ENCODE measurements around the gene GPR17. TPM values are rescaled to one million over a fixed set of nuclear protein-coding genes. Genes with fewer than 3 reads are reported as not detected.
A peak's percentile ranks its signal among the peaks of the same experiment; 100 is the strongest.

GPR17 gene
- total and polyA plus RNA-seq, 9 of the 15 experiments (the other 6 are each of a cell fraction or from before 2014, with no cell fraction given) = not detected

DNA sequence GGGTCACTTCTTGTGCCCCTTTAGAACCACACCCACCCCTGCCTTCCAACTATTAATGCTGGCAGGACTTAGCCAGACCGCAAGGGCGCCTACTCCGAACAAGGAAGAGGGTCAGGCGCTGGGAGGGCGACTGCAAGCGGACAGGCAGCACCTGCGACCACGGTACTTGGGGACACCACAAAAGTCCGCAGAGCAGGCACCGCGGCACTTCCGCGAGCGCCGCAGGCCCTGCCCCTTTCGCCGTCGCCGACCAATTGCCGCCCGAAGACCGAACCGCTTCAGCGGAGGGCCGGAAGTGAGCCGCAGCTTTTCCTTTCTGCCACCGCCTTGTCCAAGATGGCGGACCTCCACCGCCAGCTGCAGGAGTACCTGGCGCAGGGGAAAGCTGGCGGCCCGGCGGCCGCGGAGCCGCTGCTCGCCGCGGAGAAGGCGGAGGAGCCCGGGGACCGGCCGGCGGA lies 55.3 kb downstream of the GPR17 start, which contains the start of gene SFT2D3 (continued):
- TF ChIP-seq, protein P1, sequence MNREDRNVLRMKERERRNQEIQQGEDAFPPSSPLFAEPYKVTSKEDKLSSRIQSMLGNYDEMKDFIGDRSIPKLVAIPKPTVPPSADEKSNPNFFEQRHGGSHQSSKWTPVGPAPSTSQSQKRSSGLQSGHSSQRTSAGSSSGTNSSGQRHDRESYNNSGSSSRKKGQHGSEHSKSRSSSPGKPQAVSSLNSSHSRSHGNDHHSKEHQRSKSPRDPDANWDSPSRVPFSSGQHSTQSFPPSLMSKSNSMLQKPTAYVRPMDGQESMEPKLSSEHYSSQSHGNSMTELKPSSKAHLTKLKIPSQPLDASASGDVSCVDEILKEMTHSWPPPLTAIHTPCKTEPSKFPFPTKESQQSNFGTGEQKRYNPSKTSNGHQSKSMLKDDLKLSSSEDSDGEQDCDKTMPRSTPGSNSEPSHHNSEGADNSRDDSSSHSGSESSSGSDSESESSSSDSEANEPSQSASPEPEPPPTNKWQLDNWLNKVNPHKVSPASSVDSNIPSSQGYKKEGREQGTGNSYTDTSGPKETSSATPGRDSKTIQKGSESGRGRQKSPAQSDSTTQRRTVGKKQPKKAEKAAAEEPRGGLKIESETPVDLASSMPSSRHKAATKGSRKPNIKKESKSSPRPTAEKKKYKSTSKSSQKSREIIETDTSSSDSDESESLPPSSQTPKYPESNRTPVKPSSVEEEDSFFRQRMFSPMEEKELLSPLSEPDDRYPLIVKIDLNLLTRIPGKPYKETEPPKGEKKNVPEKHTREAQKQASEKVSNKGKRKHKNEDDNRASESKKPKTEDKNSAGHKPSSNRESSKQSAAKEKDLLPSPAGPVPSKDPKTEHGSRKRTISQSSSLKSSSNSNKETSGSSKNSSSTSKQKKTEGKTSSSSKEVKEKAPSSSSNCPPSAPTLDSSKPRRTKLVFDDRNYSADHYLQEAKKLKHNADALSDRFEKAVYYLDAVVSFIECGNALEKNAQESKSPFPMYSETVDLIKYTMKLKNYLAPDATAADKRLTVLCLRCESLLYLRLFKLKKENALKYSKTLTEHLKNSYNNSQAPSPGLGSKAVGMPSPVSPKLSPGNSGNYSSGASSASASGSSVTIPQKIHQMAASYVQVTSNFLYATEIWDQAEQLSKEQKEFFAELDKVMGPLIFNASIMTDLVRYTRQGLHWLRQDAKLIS (CRISPR knock-in tag; IDR thresholded peaks at IDR 0.05) = peak; percentile 96
- no peak for TF ChIP-seq ZHX1 (conservative IDR thresholded peaks at IDR 0.05; ENCODE audit: low read length)
- TF ChIP-seq TCFL5 (CRISPR knock-in tag; conservative IDR thresholded peaks at IDR 0.05) = no peak
- no peak for TF ChIP-seq ZNF644 (tag; IDR thresholded peaks at IDR 0.05; ENCODE audit: low read depth)
- peak; percentile 74; the same call in 1 of the 2 replicates for TF ChIP-seq CAMTA2 (CRISPR knock-in tag; conservative IDR thresholded peaks at IDR 0.05)
- no peak for TF ChIP-seq SRSF9 (IDR thresholded peaks at IDR 0.05; ENCODE audit: borderline replicate concordance, low read depth, low read length)
- TF ChIP-seq TAL1 (IDR thresholded peaks at IDR 0.05) = no peak
- TF ChIP-seq POLR2AphosphoS2 (IDR thresholded peaks at IDR 0.05; ENCODE audit: low read length) = no peak; the same call in none of the 2 replicates
- no peak for TF ChIP-seq RERE (CRISPR knock-in tag; IDR thresholded peaks at IDR 0.05; ENCODE audit: borderline replicate concordance)
- TF ChIP-seq FOXM1 (IDR thresholded peaks at IDR 0.05; ENCODE audit: low read depth) = no peak
- TF ChIP-seq FOXM1 (CRISPR knock-in tag; IDR thresholded peaks at IDR 0.05; ENCODE audit: low read depth) = no peak
- peak; percentile 81; the same call in 1 of the 2 replicates for TF ChIP-seq ETV5 (CRISPR knock-in tag; IDR thresholded peaks at IDR 0.05; ENCODE audit: low read depth)
- no peak for TF ChIP-seq GABPB2 (CRISPR knock-in tag; conservative IDR thresholded peaks at IDR 0.05)
- no peak for TF ChIP-seq MIER1 (IDR thresholded peaks at IDR 0.05; ENCODE audit: low read depth)
- TF ChIP-seq RCOR1 (IDR thresholded peaks at IDR 0.05; ENCODE audit: borderline replicate concordance in 1 of 2, low read depth in 2 of 2, low read length in 2 of 2) = no peak
- no peak for TF ChIP-seq CBX2 (IDR thresholded peaks at IDR 0.05; ENCODE audit: insufficient read depth, low read length, poor library complexity, severe bottlenecking)

Measured in K562 (cell line).